GM19240 (cell line): ENCODE data around the gene CAND2.
"Not testable (repeated sequence)": the region's sequence is repeated elsewhere in the genome, so short reads cannot be mapped to it uniquely, and the experiment has no call there.

Experiments used
- DNase-seq: peaks from one replicate; pipeline ENCODE4 v3.0.0; 2011; ENCODE audit warnings: low spot score; ENCODE audit not compliant: insufficient read length

Gene CAND2

DNA sequence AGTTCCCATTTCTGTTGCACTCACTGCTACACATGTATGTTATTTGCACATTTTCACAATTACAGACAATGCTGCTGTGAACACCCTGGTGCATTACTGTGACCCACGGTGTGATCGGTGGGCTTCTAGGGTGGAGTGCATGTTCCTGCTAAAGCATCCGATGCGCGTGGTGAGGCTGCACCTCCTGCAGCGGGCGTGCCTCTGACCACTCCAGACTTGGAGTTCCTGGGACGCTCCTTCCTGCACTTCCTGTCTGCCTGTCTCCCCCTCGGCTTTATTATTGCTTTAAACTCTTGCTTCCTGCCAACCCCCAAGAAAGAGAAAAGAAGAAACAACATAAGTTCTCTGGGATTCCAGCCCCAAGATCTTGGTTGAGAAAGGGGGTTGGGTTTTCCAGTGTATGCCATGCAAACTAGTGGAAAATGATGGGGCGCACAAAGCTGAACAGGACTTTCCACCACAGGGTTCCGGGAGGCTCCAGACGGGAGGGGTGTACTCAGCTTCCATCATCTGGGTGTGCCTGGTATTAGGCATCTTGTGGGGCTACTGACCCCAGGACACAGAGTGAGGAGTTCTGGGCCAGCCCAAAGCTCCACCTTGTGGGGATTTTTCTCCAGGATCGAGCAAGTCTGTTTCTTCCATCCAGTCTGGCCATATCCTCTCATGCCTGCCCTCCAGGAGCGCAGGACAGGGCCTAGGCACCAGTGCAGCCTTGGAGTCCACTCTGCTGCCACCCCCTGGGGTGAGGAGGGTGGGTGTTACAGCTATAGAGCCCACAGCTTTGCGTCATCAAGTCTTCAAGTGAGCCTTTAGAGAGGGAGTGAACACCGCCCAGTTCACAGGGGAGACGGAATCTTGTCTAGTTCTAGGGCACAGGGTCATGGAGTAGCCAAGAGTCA, 33.7 kb downstream of the CAND2 start:
- DNase-seq = no peak

DNA sequence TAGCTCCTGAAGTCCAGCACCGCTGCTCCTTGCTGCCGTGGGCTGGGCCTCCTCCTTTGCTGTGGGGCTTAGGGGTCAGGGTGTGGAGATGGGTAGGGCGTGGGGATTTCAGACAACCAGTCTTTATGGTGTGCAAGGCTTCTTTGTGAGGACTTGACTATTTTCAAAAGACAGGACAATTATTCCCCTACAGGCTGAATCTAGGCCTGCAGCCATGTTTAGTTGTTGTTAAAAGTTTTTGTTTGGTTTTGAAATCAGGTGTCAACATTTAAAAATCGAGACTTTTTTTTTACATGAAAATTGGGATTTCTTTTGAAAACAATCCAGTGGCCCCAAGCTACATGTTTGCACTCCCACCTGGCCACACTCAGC, 34.3 kb downstream of the CAND2 start:
- DNase-seq = no peak

- no peak for DNase-seq
These were observed 34.9 kb downstream of the CAND2 start for GRCh38 chr3:12831301-12831866.

DNA sequence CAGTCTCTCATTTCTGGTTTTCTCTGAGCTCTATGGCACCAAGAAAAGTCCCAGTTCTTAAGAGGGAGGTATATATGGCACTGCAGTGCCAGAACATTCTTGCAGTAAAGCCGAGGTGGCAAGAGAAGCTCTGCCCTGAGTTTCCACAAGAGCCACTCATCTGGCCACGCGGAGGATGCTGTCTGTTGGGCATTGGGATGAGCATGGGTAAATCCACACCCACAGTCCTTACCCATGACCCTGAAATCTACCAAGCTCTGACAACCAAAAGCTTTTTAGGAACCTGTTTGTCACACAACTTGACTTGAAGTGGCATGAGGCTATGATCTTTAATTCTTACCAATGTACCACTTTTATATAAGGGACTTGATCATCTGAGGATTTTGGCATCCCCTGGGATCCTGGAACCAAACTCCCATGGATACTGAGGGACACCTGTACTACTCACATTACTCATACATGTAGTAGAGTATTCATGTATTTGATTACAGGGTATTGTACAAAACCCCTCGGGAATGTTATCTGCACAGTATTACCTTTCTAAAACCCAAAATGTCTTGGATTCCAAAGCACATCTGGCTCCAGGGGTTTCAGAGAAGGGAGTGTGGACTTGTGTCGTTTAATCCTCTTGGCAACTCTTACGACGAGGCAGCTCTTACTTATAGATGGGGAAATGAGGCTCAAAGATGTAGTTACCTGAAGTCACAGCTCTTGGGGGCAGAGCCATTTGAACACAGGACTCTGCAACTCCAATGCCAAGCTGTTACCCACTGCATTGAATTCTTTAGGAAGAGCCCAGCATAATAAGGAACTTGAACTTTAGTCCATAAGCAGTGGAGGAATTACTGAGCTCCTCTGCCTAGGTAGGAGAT, 36.1 kb downstream of the CAND2 start:
- DNase-seq = no peak

- DNase-seq = no peak
These were observed 37.0 kb downstream of the CAND2 start for GRCh38 chr3:12833222-12834161.

DNA sequence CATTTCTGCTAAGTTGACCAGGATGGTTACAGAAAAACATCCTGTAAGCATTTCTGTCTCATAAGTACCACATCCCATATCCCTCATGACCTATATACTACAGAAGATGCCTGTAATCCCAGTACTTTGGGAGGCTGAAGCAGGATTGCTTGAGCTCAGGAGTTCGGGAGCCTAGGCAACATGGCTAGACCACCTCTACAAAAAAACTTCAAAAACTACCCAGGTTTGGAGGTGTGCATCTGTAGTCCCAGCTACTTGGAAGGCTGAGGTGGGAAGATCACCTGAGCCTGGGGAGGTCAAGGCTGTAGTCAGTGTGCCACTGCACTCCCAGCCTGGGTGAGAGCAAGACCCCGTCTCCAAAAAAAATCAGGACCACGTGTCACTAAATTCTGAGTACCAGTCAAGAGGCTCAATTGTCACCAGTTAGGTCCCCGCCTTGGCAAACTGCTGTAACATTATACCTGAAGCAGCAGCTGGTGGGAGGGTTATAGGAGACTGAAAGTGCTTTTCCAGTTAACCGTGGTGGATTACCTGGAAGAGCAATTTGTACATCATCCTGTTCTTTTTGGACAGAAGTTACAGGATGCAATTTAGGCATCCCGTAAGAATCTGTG, 38.7 kb downstream of the CAND2 start:
- DNase-seq = no peak

DNA sequence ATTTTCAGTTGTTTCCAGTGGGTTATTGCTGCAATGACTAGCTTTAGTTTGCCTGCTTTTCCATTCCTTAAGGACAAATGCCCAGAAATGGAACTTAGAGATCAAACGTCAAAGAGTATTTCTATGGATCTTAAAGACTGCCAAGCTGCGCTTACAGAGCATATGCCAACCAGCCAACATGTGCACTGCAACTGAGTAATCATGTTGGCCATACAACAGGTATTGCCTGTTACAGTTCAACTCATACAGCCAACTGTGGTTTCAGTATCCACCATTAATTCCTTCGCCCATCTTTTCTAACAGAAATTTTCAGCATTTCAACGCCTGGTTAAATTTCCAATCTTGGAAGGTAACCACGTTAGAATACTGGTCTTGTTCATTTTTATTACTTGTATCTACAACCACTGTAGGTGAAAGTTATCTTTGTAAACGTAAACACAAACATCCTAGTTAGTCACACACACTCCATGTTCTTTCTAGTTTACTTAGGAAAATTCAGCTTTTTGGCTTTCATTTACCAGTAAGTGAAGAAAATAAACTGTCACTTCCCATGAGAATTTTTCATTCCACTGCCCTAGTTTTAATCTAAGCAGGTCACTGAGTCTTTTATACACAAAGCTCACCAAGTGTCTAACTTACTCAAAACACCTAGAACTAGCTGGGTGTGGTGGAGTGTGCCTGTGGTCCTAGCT, 41.0 kb downstream of the CAND2 start:
- no peak for DNase-seq

DNA sequence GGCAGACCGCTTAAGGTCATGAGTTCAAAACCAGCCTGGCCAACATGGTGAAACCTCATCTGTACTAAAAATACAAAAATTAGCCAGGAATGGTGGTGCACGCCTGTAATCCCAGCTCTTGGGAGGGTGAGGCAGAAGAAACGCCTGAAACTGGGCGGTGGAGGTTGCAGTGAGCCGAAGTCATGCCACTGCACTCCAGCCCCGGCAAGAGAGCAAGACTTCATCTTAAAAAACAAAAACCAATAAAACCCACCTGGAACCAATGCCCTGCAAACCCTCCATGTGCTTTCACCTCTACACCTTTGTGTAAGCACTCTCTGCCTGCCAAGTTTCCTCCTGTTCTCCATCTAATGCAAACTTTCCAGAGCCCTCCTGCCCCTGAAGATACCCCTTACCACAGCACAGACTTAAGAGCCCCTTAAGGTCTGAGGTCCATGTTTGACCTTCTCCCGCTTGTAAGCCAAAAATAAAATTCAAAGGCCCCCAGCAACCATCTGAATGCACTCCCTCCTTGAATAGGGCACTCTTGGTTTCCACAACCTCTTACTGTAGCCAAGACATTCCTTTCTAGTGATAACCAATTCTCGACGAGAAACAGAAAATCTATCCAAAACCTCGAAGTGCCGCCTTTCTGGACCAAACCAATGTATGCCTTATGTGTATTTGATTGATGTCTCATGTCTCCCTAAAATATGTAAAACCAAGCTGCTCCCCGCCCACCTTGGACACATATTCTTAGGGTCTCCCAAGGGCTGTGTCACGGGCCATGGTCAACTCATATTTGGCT, 41.9 kb downstream of the CAND2 start:
- no peak for DNase-seq

DNA sequence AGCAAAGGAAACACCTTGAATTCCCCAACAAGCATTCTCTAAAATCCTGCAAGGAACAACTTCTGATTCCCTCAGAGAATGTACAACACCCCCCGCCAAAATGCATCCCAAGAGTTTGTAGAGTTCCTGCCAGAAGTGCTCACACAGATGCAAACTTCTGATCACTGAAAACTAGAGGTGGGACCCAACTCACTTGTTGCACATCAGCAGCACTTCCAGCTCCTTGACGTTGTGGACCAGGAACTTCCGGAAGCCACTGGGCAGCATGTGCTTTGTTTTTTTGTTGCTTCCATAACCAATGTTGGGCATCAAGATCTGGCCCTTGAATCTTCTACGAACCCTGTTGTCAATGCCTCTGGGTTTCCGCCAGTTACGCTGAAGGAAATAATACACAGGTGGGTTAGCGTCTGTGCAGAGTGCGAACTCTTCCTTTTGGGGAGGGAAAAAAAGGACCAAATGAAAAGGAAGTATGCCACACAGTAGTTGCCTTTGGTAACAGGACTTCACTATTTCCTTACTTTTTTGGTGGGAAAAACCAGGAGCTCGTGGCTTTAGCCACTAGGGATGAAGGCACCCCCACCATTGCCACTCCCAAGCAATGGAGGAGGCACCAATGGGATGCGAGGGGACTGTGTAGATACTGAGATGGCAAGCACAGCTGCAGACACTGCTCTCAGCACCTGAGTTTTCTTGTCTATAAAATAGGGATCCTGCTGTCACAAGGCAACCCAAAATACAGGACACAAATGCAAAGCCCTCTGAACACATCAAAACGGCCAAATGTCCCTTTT, 42.9 kb downstream of the CAND2 start:
- DNase-seq = no peak

GRCh38 chr3:12840148-12840547, 43.7 kb downstream of the CAND2 start:
- DNase-seq = not testable (repeated sequence)

DNA sequence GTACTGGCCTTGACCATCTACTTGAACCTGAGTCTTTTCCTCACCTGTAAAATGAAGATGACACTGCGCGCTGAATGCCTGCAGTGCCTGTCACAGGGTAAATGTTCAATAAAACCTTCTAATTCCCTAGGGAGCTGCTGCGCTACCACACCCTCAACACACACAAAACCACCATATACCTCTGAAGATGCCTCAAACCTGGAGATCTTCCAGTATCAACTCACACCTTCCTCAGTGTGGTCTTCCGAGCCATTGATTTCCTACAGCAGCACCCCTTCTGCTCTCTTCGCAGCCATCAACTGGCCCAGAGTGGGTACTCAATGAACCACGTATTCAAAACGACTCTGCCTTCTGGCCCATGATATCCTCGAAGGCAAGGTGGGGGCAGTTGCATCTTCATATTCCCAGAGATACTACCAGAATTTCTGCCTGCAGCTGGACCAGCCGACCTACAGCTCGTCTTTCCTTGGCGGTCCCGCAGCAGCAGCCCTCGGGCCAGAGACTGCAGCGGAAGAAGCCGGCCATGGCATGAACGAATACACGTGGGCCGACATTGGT, 44.2 kb downstream of the CAND2 start:
- peak; percentile 15 for DNase-seq

- DNase-seq = peak; percentile 72
These were observed 44.9 kb downstream of the CAND2 start, which contains the start of gene RPL32 for GRCh38 chr3:12841149-12841969. TSS of gene RPL32 (minus strand) at chr3:12841565. CDS start at chr3:12840237, 1,328 bp downstream.

DNA sequence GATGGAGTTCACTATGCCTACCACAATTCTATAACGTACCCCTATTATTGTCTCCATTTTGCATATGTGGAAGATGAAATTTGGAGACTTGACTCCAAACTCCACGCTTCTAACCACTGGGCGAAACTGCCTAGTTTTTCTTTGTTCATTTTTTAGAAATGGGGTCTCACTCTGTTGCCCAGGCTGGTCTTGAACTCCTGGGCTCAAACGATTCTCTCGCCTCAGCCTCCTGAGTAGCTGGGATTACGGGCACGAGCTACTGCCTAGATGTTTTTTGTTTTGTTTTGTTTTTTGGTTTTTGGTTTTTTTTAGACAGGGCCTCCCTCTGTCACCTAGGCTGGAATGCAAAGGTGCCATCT, 45.5 kb downstream of the CAND2 start:
- DNase-seq = no peak

DNA sequence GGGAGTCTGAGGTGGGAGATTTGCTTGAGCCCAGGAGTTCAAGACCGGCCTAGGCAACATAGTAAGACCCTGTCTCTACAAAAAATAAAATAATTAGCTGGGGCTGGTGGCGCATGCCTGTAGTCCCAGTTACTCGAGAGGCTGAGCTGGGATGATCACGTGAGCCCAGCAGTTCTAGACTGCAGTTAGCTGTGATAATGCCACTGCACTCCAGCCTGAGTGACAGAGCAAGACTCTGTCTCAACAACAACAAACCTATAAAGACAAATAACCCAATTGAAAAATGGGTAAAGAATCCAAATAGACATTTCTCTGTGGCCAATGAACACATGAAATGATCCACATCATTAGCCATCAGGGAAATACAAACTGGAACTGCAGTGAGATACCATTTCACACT, 46.0 kb downstream of the CAND2 start:
- DNase-seq = no peak

DNA sequence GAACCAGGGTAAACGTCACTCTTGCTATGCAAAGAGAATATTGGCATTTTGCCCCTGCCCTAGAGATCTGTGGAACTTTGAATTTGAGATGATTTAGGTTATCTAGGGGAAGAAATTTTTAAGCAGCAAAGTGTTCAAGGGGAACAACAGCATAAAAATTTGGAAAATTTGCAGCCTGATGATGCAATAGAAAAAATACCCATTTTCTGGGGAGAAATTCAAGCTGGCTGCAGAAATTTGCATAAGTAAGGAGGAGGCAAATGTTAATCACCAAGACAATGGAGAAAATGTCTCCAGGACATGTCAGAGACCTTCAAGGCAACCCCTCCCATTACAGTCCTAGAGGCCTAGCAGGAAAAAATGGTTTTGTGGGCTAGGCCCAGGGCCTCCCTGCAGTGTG, 49.3 kb downstream of the CAND2 start:
- no peak for DNase-seq

DNA sequence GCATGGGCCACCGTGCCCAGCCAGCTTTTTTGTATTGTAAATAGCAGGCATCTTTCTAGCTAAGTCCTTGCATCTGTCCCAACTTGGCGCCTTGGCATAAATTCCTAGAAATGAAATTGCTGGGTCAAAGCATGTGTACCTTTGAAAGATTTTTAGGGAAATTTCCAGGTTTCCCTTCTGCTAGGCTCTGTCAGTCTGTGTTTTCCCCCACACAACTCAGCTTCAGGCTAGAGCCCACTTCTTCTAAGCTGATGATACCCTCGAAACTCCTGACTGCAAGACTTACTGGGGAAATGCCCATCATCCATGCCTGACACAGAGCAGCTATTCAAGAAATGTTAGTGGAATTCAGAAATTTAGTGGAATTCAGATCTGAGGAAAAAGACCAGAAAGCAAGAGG, 55.7 kb downstream of the CAND2 start:
- no peak for DNase-seq

- not testable (repeated sequence) for DNase-seq
These were observed 57.4 kb downstream of the CAND2 start for GRCh38 chr3:12853847-12854246.
